NB4 (cell line): ENCODE data around the gene SLC34A3.

ENCODE experiments used
- CTCF ChIP-seq: IDR thresholded peaks from one replicate; pipeline ENCODE4 v1.5.1; 2012; ENCODE audit warnings: low read depth, low read length
- POLR2A ChIP-seq: IDR thresholded peaks from 2 replicates; pipeline ENCODE4 v1.6.1; 2011; ENCODE audit warnings: mild to moderate bottlenecking; ENCODE audit not compliant: insufficient read length; ENCODE audit errors: extremely low read depth
- TF ChIP-seq, protein P1 (sequence below): IDR thresholded peaks from 2 replicates; pipeline ENCODE4 v1.6.1; 2011; ENCODE audit warnings: low read depth, low read length

GRCh38 chr9:137245450-137246421 is 15.0 kb downstream of the SLC34A3 start:
- TF ChIP-seq CTCF: no peak
- TF ChIP-seq POLR2A: no peak
- TF ChIP-seq, protein P1, sequence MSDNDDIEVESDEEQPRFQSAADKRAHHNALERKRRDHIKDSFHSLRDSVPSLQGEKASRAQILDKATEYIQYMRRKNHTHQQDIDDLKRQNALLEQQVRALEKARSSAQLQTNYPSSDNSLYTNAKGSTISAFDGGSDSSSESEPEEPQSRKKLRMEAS: no peak
